DMS53 (cell line): ENCODE measurements around the gene CHST10.

Source experiments
- DNase-seq: peaks from one replicate; lab custom pipeline; 2025; lab: John Stamatoyannopoulos, UW

The CHST10 gene

DNA sequence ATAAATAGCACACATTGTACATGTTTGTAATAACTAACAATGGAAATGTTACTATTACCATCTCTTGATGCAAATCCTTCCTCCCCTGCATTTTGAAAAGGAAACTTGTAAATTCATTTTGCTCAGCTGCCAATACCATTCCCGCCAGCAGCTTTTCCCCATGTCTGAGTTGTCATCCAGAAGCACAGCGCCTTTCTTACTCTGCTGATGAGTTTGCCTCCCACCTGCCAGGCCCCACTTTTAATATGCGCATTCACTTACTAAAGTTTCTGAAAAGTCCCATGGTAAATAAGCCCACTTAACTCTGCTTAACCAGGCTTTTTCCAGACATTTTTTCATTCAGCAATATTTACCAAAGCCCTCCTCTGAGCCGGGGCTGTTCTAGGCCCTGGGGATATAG lies 3.9 kb downstream of the CHST10 start:
- no peak for DNase-seq

DNA sequence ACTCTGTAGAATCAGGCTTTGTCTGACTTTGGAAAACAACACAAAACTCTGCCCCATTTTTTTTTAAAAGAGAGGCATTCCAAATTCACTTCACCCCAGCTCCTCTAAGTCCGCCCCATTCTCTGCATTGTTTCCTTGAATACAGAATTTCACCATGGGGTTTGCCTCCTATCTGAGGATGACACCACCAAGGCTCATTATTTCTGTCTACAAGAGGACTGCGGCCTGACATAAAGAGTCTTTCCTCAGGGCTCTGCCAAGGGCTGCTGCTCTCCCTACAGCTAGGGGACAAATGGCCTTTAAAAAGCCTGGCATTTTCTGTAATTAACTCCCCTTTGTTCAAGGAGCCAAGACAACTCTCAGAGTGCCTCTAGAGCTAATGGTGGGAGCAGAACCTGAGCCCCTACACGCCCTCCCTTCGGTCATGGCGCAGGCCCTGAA lies 4.6 kb downstream of the CHST10 start:
- DNase-seq: no peak

DNA sequence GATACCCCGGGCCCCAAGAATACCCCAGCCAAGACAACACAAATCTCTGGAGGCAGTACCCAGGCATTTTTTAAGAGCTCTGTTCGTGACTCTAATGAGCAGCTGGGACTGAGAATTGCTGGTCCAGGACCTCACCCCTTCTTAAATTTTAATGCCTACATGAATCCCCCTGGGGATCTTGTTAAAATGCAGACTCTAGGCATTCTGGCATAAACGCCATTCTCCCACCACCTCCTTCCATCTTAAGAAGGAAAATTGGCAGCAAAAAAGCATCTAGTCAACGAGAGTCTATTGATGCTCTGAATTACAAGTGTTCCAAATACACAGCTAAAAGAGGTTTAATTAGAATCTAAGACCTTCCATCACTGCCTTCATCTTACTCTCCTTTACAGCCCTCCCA lies 5.0 kb downstream of the CHST10 start:
- DNase-seq: no peak

DNA sequence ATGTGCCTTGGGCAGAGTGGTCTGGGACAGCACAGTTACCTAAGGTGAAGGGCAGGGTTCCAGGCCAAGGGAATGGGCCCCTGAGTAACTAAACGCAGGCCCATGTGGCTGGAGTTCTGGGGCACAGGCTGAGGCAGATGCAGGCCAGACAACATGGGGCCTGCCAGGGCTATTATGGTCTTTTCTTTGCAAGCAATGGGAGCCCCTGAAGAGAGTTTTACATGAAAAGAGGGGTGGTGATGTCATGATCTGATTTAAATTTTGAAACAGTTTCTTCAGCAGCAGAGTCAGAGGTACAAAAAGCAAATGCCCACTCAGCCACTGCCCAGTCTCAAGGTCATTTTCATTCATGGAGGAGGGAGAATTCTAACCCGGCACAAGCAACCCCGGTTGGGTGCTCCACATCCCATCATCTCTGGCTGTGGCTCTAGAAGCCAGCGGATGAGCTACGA lies 5.6 kb downstream of the CHST10 start:
- DNase-seq: no peak

DNA sequence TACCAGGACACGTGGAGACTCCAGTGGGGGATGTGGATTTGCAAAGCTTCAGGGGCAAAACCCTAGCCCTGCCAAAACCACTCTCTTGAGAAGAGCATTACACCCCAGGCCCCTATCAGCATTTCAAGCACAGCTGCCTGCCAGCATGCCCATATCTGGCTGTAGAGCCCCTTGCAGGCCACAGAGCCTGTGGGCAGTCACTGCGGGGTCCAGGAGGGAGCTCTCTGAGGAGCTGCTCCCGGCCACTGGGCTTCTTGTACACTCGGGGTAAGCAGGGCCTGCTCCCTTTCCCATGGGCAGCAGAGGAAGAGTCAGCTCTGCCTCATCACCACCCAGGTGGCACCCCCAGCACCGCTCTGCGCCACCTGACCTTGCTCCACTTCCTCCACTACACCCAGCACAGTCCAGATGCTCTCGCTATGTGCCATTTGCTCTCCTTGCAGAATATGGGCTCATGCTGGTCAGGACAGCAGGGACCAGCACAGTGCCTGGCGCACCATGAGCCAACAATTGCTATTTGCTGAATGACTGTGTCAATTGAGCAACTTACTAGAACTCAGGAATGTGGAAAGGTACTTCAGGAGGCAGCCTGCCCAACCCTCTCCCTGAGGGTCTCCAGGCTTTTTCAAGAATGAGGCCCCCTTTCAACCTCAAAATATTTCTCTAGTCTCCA lies 7.4 kb downstream of the CHST10 start:
- no peak for DNase-seq

DNA sequence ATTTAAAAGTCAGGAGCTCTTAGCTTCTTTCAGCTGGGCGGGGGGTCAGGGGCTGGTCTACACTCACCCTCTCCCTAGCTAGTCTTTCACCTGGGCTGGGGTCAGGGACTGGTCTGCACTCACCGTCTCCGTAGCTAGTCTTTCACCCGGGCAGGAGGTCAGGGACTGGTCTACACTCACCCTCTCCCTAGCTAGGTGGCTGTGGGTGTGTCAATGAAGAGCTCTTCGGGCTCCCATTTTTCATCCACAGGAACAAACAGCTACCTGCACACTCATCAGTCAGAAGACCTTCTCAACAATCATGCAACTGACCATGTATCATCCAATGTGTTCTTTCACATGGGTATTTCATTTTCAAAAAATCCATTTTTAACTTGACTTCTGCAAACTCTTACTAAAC lies 8.0 kb downstream of the CHST10 start:
- no peak for DNase-seq

DNA sequence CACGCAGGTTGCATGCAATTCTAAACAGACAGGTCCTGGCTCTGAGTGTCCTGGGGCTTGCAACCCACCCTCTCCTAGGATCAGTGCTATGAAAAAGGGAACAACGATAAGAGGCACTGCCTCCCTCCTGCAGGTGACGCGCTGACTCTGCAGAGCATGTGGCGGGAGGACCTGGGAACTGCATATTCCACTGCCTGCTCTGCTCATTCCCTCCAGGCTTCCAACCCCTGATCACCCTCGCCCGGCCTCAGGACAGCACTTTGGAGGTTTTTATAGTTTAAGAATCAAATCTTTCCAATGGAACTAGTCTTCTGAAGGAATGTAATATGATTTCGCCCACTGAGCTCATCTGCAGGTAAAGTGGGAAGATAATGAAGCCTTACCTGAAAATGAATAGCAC lies 8.5 kb downstream of the CHST10 start:
- DNase-seq: no peak

DNA sequence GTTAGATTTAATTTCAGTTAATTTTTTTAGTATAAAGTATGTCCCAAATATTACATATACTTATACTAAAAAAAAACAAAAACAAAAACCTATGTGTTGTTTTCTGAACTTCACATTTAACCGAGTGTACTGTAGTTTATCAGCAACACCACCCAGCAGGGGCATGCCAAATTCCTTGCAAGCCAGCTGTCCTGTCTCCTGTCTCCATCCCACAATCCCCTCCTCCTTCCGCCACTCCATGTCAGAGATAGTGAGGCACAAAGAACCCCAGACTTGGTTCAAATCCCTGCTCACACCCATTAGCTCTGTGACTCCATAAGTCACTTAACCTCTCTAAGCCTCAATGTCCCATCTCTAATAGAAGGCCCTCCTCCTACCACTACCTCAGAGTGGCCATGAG lies 9.4 kb downstream of the CHST10 start:
- no peak for DNase-seq

DNA sequence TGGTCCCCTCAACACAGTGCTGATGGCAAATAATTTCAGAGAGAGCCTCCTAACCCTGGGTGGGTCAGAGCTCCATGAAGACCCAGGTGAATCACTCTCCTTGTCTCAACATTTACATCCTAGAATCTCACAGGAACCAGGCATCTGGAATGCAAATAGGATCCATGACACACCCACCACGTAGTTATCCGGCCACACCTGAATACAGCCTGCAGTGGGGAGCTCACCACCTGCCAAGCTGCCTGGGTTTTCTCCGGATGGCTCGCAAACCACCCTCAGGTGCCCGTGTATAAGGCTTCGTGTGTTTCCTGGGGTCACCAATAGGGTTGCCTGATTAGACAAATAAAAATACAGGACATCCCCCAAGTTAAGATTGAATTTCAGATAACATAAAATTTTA lies 9.9 kb downstream of the CHST10 start:
- no peak for DNase-seq

DNA sequence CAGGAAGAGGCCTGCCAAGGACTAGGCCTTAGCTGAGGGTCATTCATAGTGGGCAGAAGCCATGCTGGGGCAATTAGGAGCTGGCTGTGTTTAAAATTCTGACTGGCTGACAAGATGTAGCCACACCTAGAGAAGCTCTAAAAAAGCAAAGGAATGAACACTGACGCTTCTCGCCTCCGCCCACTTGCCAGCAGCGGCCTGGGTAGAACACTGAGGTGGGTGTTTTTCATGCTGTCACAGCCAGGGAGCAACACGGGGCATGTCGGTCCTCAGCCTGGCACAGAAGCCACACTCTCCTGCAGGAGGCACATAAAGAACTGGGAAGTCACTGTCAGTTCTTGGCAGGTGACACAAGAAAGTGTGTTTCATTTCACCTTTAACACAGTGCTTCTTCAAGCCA lies 10.4 kb downstream of the CHST10 start:
- DNase-seq: no peak

DNA sequence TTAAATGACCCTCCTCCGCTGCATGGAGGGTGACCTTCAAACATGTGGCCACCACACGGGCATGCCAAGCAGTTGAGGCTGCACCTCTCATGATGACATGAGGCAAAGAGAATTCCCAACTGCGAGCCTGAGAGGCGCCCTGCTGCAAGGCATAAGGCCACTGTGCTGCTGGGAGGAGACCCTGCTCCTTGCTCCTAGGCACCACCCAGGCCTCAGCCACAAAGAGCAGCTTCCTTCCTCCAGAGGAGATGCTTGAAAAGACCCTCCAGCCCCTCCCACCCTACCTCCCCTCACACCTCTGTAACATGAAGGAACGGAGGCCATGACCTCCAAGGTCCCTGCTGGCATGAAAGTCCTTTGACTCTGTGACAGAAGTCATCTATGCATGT lies 11.4 kb downstream of the CHST10 start:
- DNase-seq: no peak

DNA sequence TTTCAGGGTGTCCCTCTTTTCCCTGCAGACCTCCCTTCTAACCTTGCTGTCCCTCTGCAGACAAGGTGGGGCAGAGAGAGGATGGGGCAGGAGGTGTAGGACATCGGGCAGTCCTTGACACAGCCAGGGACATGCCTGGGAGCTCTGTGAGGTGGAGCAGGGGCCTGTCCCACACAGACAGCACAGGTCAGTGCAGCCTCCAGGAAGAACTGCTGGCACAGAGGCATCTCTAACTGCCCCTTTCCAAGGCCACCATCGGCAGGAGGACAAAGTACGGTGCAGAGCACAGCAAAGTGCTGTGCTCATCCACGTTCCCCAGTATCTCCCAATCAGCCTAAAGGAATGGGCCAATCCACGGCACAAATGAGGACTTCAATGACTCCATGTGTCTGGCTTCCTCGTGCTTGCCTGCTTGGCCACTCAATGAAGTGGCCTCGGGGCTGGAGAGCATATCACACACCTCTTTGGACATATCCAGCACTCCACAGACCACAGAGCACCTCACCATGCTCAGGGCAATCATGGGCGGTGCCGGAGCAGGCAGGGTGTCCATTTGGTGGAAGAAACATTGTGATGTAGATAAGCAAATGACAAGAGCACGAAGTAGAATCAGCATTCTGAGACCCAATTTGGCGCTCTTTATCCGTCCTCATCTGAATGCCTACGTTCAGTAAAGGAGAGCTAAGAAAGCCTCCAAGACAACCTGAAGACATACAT lies 11.9 kb downstream of the CHST10 start:
- no peak for DNase-seq

DNA sequence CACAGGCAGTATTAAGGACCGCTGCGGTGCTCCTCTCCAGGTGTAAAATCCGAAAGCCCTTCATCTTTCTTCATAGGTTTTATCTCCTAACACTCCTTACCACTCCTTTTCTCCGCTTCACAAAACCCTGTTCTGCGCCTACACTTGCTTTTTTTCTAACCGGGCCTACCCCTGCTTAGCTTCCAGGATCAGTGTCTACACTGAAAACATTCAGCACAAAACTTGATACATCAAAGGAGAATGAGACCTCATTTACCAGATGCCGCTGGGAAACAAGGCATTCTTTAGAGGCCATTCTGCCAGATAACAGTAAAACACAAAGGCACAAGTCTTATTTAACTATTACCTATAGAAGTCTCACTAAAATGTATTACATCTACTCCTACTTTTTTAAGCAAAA lies 13.1 kb downstream of the CHST10 start:
- DNase-seq: no peak

DNA sequence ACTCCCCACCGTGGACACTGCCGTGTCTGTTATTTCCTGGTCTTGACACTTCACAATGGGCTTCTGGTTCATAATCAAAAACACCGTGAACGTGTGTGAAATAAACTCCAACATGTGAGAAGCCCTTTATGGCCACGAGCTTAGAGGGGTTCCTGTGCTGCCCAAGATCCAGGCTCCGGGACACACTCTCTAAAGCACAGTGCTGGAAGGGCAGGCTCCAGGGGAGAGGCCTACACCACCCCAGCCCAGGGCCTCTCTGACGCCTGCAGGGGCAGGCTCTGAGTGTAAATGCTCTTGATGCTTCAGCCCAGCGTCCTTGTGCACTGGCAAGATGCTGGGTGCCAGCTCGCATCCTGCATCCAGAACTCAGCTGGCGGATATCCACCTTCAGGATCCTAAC lies 13.7 kb downstream of the CHST10 start:
- no peak for DNase-seq

DNA sequence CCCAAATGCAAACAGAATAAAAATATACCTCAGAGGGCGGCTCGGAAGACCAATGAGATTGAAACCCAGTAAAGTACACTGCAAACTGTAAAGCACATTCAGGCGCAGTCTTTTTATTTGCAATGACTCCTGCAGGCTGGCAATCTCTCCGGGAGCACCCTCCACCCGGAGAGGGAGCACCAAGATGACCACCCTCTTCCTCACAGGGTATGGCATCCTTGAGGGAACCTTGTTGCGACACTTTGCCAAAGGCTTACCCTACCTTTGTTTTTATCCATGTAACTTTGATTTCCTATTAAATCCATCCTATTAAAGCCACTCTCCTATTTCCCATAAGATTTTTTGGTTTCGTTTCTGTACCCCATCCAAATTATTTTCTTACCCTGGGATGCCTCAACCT lies 16.2 kb downstream of the CHST10 start:
- DNase-seq: no peak

DNA sequence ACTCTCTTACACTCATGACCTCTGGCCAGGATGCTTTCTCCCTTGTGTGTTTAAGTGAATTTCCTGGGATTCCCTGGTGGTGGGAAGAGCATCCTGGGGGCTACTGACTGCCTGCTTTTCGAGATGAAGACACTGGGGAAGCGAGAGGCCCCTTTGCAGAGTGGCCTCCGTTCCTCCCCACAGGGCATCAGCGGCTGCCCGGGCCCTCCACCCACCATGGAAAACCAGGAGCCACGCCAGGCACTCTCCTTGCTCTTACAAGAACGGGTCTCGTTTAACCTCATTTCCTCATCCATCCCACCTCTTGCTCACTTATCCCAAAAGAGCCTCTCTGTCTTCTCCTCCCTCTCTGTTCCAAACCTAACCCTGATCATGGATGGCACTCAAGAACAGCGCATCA lies 17.8 kb downstream of the CHST10 start:
- DNase-seq: no peak

DNA sequence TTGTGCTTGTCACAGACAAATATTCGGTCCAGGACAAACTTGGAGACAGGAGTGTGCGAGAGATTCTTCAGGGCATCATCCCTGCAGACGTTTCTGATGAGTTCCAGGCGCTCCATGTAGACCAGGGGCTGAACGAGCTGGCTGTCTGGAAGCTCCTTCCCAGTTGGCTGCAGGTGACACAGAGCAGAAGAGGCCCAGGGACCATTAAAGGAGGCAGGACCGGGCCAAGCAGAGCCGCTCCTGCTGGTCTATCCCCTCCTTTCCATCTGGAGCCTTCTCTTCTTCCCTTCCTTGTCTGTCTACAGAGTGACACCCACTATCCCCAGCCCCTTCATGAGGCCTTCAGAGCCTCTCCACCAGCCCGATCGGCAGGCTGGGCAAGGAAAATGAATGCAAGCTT lies 19.5 kb downstream of the CHST10 start:
- DNase-seq: no peak

DNA sequence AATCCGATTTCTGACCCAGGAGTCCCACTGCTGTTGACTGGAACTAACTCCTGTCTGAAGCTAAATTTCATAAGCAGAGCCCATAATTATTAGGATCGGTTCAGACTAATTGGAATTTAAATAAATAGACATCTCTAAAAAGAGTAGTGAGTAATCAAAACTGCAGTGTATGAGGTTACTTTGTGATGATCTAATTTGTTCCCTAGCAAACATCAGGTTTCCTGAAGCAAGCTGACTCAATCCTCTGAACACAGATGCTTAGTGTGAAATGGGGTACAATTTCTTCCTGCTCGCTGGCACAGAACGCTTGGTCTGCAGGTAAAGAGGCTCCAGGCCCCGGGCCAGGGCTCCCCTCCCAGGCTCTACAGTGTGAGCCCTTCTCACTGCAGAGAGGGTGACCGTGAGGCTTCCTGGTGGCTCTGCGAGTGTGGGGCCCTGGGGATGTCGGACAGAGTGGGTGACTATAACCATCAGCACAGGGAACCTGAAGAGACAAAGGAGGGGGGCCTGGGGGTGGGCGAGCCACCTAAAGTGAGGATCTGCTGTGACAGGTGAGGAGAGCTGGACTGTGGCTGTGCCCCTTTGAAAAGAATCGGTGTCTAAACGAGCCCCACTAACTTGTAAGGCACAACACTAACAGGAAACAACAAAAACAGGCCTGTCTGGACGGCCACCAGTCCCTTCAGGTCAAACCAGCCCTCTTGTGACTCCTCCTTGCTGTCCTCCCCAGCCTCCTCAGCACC lies 20.2 kb downstream of the CHST10 start:
- DNase-seq: no peak

DNA sequence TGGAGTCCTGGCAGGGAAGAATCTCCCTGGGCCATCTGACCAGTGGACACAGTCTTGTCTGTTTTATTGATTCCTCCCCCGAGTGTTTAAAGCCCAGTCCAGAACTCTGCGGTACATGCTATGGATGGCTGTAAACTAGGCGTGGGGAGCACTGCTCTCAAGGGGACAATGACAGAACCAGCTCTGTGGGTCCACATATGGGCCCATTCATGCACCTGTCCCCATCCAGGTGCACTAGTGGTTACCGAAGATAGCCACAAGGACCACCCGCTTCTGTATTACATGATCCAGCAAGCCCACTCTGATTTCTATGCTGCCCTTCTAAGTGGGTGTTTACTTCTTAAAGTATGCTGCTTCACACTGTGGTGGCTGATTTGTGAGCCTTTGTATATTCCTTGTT lies 21.0 kb downstream of the CHST10 start:
- DNase-seq: no peak

DNA sequence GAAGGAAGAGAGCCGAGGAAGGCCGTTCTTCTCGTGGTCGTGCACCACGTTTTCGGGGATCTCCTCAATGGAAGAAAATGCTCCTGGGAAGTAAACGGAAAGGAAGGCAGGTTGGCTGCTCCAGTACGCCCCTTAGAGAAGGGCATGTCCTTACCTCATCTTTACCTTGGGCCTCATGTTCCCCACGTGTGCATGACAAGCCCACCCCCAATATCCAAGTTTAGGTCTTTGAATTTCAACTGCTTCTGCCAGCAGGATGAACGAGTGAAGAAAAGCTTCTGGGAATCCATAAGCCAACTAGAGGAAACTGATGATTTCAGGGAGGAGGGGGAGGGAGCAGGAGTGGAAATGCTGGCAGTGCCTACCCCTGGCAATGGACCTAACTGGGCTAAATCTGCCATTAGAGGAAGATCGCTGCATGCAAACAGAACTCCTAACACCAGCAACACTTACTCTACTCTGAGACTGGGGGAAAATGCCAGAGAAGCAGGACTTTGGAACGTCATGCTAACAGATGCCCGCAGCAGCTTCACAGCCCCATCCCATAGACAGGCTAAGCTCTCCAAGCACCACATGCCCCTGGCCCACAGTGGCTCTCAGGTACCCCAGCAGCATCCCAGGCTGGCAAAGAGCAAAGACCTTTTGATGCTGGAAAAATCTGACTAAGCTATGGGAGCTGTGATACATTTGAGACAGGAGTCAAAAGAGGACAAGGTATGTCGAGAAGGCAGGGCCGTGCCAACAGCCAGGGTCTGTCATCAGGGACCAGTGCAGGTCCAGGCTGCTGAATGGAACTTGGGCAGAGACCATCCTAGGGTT lies 21.7 kb downstream of the CHST10 start:
- DNase-seq: no peak

DNA sequence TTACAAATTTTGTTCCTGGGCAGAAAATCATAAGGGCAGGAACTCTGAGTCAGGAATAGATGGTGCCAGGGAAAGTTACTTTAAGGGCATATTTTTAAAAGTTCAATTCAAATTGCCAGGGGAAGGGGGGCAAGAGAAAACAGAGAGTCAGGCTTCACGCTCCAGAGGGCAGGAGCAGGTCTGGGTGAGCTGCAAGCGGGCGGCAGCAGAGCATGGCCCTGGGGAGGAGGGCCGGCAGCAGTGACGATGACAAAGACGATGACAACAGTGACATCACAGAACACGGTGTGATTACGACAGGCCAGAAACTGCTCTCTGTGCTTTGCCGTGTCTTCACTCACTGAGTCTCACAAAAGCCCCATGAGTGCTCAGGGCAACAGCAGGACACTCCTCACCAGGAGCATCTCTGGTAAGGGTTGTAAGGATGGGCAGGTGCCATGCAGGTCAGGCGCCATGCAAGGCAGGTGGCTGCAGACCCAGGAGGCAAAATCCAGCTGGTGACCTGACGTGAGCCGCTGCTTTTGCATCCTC lies 23.3 kb downstream of the CHST10 start:
- no peak for DNase-seq

DNA sequence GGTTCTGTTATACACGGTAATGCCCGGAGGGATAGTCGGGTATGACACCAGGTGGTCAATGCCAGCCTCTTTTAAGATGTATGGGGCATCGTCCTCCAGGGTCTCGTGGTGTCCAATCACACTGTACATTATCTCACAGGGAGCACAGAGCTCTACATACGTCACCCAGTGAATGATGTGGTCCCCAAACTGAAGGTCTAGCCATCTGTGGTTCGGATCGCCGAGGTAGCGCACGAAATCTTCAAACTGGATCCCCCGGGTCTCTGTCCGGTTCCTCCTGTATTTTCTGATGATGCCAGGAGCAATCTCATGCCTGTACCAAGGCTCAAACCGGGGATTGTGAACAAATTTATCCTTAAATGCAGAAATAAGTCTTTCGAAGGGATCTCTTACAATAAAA lies 24.1 kb downstream of the CHST10 start:
- no peak for DNase-seq
